GM12878 (cell line): ENCODE data around the gene TXNRD3.

Experiments
- CBFB ChIP-seq: IDR thresholded peaks from 2 replicates; pipeline ENCODE4 v1.6.1; 2016; ENCODE audit warnings: antibody characterized with exemption, low read depth
- CEBPB ChIP-seq, 2 experiments: fragments of 150-350 bp in 1 of 2; IDR thresholded peaks; 2 replicates each; pipeline ENCODE4 v1.6.1; 2012 to 2014; ENCODE audit warnings: low read depth in 2 of 2, low read length in 2 of 2, borderline replicate concordance in 1 of 2, inconsistent platforms in 1 of 2
- JUND ChIP-seq: IDR thresholded peaks from 2 replicates; pipeline ENCODE4 v1.6.1; 2012; ENCODE audit warnings: low read depth, mild to moderate bottlenecking, low read length, improper control_type of control experiment, moderate library complexity
- KAT2A ChIP-seq: conservative IDR thresholded peaks from 2 replicates; pipeline ENCODE4 v1.6.1; 2011; ENCODE audit warnings: low read depth, low read length; ENCODE audit not compliant: control insufficient read depth
- MEF2A ChIP-seq: IDR thresholded peaks from 2 replicates; pipeline ENCODE4 v1.6.1; 2011; ENCODE audit warnings: low read depth, mild to moderate bottlenecking, low read length, moderate library complexity; ENCODE audit not compliant: insufficient read depth
- SPI1 ChIP-seq: IDR thresholded peaks from 2 replicates; pipeline ENCODE4 v1.6.1; 2011; ENCODE audit warnings: low read depth, mild to moderate bottlenecking, low read length, moderate library complexity, borderline replicate concordance; ENCODE audit not compliant: insufficient read depth
- SREBF1 ChIP-seq: IDR thresholded peaks from 2 replicates; pipeline ENCODE4 v1.6.1; 2012; ENCODE audit warnings: mild to moderate bottlenecking, low read length
- SUPT20H ChIP-seq: IDR thresholded peaks from 2 replicates; pipeline ENCODE4 v1.6.1; 2011; ENCODE audit warnings: low read depth, mild to moderate bottlenecking, low read length, moderate library complexity, borderline replicate concordance; ENCODE audit not compliant: control insufficient read depth
- TAF1 ChIP-seq: IDR thresholded peaks from 2 replicates; pipeline ENCODE4 v1.6.1; 2011; ENCODE audit warnings: mild to moderate bottlenecking, low read depth, low read length, borderline replicate concordance
- ZNF24 ChIP-seq: fragments of 450-650 bp; IDR thresholded peaks from 2 replicates; pipeline ENCODE4 v1.6.1; 2017; ENCODE audit warnings: antibody characterized with exemption, mild to moderate bottlenecking
- TF ChIP-seq, protein P1 (sequence below): IDR thresholded peaks from 2 replicates; pipeline ENCODE4 v1.6.1; 2012; ENCODE audit warnings: low read depth, low read length, improper control_type of control experiment
- TF ChIP-seq, protein P2 (sequence below), 3 experiments: IDR thresholded peaks in 2 of 3; conservative IDR thresholded peaks in 1 of 3; 2 replicates each; pipeline ENCODE4 v1.5.1; 2011; ENCODE audit warnings: low read depth in 3 of 3, low read length in 3 of 3, mild to moderate bottlenecking in 3 of 3, control low read depth in 2 of 3, moderate library complexity in 2 of 3, inconsistent platforms in 1 of 3, mixed read lengths in 1 of 3; ENCODE audit not compliant: control insufficient read depth in 2 of 3, insufficient read depth in 1 of 3; ENCODE audit errors: extremely low read depth in 1 of 3

GRCh38 chr3:126691765-126692164 is 36.8 kb upstream of the TXNRD3 start:
- TF ChIP-seq CBFB (no peak), CEBPB (IDR thresholded peaks at IDR 0.05; ENCODE audit: borderline replicate concordance in 1 of 2, low read depth in 2 of 2, low read length in 2 of 2) (no peak), SREBF1 (no peak), SUPT20H (no peak), JUND (no peak), ZNF24 (no peak), KAT2A (no peak), MEF2A (no peak), SPI1 (no peak), TAF1 (no peak)
- TF ChIP-seq, protein P1, sequence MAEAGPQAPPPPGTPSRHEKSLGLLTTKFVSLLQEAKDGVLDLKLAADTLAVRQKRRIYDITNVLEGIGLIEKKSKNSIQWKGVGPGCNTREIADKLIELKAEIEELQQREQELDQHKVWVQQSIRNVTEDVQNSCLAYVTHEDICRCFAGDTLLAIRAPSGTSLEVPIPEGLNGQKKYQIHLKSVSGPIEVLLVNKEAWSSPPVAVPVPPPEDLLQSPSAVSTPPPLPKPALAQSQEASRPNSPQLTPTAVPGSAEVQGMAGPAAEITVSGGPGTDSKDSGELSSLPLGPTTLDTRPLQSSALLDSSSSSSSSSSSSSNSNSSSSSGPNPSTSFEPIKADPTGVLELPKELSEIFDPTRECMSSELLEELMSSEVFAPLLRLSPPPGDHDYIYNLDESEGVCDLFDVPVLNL: no peak
- TF ChIP-seq, protein P2, sequence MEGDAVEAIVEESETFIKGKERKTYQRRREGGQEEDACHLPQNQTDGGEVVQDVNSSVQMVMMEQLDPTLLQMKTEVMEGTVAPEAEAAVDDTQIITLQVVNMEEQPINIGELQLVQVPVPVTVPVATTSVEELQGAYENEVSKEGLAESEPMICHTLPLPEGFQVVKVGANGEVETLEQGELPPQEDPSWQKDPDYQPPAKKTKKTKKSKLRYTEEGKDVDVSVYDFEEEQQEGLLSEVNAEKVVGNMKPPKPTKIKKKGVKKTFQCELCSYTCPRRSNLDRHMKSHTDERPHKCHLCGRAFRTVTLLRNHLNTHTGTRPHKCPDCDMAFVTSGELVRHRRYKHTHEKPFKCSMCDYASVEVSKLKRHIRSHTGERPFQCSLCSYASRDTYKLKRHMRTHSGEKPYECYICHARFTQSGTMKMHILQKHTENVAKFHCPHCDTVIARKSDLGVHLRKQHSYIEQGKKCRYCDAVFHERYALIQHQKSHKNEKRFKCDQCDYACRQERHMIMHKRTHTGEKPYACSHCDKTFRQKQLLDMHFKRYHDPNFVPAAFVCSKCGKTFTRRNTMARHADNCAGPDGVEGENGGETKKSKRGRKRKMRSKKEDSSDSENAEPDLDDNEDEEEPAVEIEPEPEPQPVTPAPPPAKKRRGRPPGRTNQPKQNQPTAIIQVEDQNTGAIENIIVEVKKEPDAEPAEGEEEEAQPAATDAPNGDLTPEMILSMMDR (IDR thresholded peaks at IDR 0.05 in 2 of 3, conservative IDR thresholded peaks at IDR 0.05 in 1 of 3; ENCODE audit: control insufficient read depth in 2 of 3, extremely low read depth in 1 of 3, insufficient read depth in 1 of 3, low read depth in 3 of 3, low read length in 3 of 3): no peak
